HEK293T (cell line): ENCODE data around the gene DNAJC6.

Experiments
- CTCF ChIA-PET: fragments of 350-600 bp; formaldehyde crosslinking; extraction: SDS; loops from one replicate; lab custom pipeline; 2021; ENCODE audit warnings: antibody characterized with exemption, inconsistent platforms; lab: Yijun Ruan, JAX
- POLR2A ChIA-PET: fragments of 350-600 bp; formaldehyde crosslinking; extraction: SDS; loops from one replicate; lab custom pipeline; 2020; ENCODE audit warnings: antibody characterized with exemption, inconsistent platforms; lab: Yijun Ruan, JAX
- DNase-seq: peaks from one replicate; pipeline ENCODE4 v3.0.0; 2012; ENCODE audit warnings: mixed read lengths; ENCODE audit errors: extremely low spot score
- HDGF ChIP-seq: fragments of 450-650 bp; IDR thresholded peaks from 2 replicates; pipeline ENCODE4 v1.6.1; 2017; ENCODE audit warnings: antibody characterized with exemption, borderline replicate concordance
- L3MBTL2 ChIP-seq: fragments of 450-650 bp; conservative IDR thresholded peaks from 2 replicates; pipeline ENCODE4 v1.6.1; 2016; ENCODE audit warnings: mild to moderate bottlenecking
- NFRKB ChIP-seq: fragments of 450-650 bp; IDR thresholded peaks from 2 replicates; pipeline ENCODE4 v1.6.1; 2016; ENCODE audit warnings: mild to moderate bottlenecking, moderate library complexity

DNAJC6 gene

DNA sequence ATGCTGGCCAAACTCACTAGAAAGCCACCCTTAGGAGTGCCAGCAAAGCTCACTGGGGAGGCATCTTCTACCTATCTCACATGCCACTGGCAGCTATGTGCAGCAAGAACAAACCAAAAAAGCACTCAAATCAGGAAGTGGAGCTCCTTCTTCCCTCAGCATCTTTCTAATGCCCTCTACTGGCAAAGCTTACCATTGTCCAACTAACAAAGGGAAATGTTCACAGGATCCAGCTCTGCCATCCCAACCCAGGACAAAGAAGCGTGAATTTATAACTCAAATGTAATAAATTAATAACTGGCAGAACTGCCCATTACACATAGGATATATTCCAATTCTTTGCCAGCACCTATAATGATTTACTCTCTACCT lies 150.0 kb downstream of the DNAJC6 start:
- ChIA-PET POLR2A (no interaction called here), CTCF (interaction anchor here (0.6 to 3.3 kb wide), 8 partner anchors 10 to 488 kb away, joined by 3 to 27 read pairs (median 5); no protein-coding TSS in a partner anchor)
- DNase-seq = peak; percentile 63
- TF ChIP-seq HDGF = no peak
- no peak for TF ChIP-seq NFRKB
- no peak for TF ChIP-seq L3MBTL2
